ENCODE measurements around the gene DKK2. TPM values are rescaled to one million over a fixed set of nuclear protein-coding genes. Genes with fewer than 3 reads are reported as not detected.

DKK2 gene
- total and polyA plus RNA-seq, 2 of the 13 experiments (the other 11 are each of a cell fraction or from before 2014, with no cell fraction given) = not detected

GRCh38 chr4:106981431-106981830, 54.7 kb downstream of the DKK2 start (continued):
- TF ChIP-seq, protein P1, sequence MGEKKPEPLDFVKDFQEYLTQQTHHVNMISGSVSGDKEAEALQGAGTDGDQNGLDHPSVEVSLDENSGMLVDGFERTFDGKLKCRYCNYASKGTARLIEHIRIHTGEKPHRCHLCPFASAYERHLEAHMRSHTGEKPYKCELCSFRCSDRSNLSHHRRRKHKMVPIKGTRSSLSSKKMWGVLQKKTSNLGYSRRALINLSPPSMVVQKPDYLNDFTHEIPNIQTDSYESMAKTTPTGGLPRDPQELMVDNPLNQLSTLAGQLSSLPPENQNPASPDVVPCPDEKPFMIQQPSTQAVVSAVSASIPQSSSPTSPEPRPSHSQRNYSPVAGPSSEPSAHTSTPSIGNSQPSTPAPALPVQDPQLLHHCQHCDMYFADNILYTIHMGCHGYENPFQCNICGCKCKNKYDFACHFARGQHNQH (CRISPR knock-in tag; IDR thresholded peaks at IDR 0.05) = no peak
- TF ChIP-seq, protein P2, sequence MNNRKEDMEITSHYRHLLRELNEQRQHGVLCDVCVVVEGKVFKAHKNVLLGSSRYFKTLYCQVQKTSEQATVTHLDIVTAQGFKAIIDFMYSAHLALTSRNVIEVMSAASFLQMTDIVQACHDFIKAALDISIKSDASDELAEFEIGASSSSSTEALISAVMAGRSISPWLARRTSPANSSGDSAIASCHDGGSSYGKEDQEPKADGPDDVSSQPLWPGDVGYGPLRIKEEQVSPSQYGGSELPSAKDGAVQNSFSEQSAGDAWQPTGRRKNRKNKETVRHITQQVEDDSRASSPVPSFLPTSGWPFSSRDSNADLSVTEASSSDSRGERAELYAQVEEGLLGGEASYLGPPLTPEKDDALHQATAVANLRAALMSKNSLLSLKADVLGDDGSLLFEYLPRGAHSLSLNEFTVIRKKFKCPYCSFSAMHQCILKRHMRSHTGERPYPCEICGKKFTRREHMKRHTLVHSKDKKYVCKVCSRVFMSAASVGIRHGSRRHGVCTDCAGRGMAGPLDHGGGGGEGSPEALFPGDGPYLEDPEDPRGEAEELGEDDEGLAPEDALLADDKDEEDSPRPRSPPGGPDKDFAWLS (CRISPR knock-in tag; IDR thresholded peaks at IDR 0.05; ENCODE audit: borderline replicate concordance) = no peak
- TF ChIP-seq ZNF414 (CRISPR knock-in tag; IDR thresholded peaks at IDR 0.05) = no peak
- no peak for TF ChIP-seq ZC3H13 (CRISPR knock-in tag; IDR thresholded peaks at IDR 0.05)
- TF ChIP-seq ZNF10 (CRISPR knock-in tag; IDR thresholded peaks at IDR 0.05; ENCODE audit: borderline replicate concordance, low read depth) = no peak
- TF ChIP-seq HINFP (CRISPR knock-in tag; IDR thresholded peaks at IDR 0.05; ENCODE audit: low read depth) = no peak
- TF ChIP-seq ZFP41 (CRISPR knock-in tag; IDR thresholded peaks at IDR 0.05; ENCODE audit: borderline replicate concordance) = no peak

GRCh38 chr4:106979476-106979875, 56.6 kb downstream of the DKK2 start:
- H3K27ac ChIP-seq (ENCODE audit: extremely low read length, insufficient read depth, low read length) = no peak overlapping the region
- no peak overlapping the region for H3K4me2 ChIP-seq (ENCODE audit: low read depth, low read length)
- in situ Hi-C loops (cut with HindIII; ENCODE audit: extremely low pct_ligation_motif_present, low pct_unique_long_range_greater_than_20kb) (no loop called here), intact Hi-C loops (cut with micrococcal nuclease; ENCODE audit: unreplicated experiment) (no loop called here)
- H3K36me3 ChIP-seq (replicated peaks in 1 of 2; ENCODE audit: control insufficient read depth in 1 of 2, insufficient read depth in 2 of 2, low read length in 2 of 2) = no peaks in the 10 kb centered on the region
- 57% methylated on average over 4 of the region's 4 CpGs for WGBS (ENCODE audit: low lambda C conversion rate)
- no peak for TF ChIP-seq MIXL1 (CRISPR knock-in tag; IDR thresholded peaks at IDR 0.05)
- TF ChIP-seq RBAK (CRISPR knock-in tag; IDR thresholded peaks at IDR 0.05) = no peak
- no peak for TF ChIP-seq ZNF20 (CRISPR knock-in tag; IDR thresholded peaks at IDR 0.05)
- TF ChIP-seq ZNF34 (CRISPR knock-in tag; IDR thresholded peaks at IDR 0.05; ENCODE audit: borderline replicate concordance) = no peak
- TF ChIP-seq CREM (IDR thresholded peaks at IDR 0.05) = no peak
- no peak for TF ChIP-seq CREM (CRISPR knock-in tag; IDR thresholded peaks at IDR 0.05)
- TF ChIP-seq SP4 (CRISPR knock-in tag; IDR thresholded peaks at IDR 0.05) = no peak
- no peak for TF ChIP-seq ZNF775 (CRISPR knock-in tag; IDR thresholded peaks at IDR 0.05; ENCODE audit: borderline replicate concordance)
- TF ChIP-seq ZNF343 (CRISPR knock-in tag; IDR thresholded peaks at IDR 0.05) = no peak
- H3K9ac ChIP-seq (ENCODE audit: insufficient read depth, low read depth, low read length) = no peak overlapping the region
- H3K27me3 ChIP-seq (ENCODE audit: control insufficient read depth in 1 of 2, insufficient read depth in 2 of 2, low read length in 2 of 2) = no peaks in the 10 kb centered on the region
- ATAC-seq (no peak), DNase-seq (ENCODE audit: low spot score) (no peak), FAIRE-seq (no peak)
- BruUV-seq (replicated peaks) = no TSS peak
- H3K4me3 ChIP-seq (replicated peaks in 1 of 3; ENCODE audit: insufficient read depth in 1 of 3, low read depth in 2 of 3, low read length in 3 of 3) = no peak overlapping the region
- CTCF ChIA-PET (ENCODE audit: low intra/inter-chr PET ratio, low total read pairs) = no interaction called here
- H3K4me1 ChIP-seq (ENCODE audit: insufficient read depth, low read length) = no peaks in the 10 kb centered on the region
- H4K20me1 ChIP-seq (ENCODE audit: insufficient read depth, low read length) = no peaks in the 10 kb centered on the region
- no peaks in the 10 kb centered on the region for H3K79me2 ChIP-seq (ENCODE audit: insufficient read depth, low read length)
- H2AFZ ChIP-seq (ENCODE audit: low read length) = no peak overlapping the region
- POLR2A ChIA-PET = no interaction called here
- H3K9me3 ChIP-seq (ENCODE audit: low read length) = no peaks in the 10 kb centered on the region
